IPS-18c (cell line): ENCODE data around the gene HTR3C.
"Not testable (repeated sequence)": the region's sequence is repeated elsewhere in the genome, so short reads cannot be mapped to it uniquely, and the experiment has no call there.

Source experiments
- H3K4me3 ChIP-seq: 2 replicates; pipeline ENCODE4 v1.7.0; 2013; ENCODE audit warnings: low read depth, mild to moderate bottlenecking, low read length, moderate library complexity; ENCODE audit not compliant: insufficient read depth
- H3K9me3 ChIP-seq: one replicate; pipeline ENCODE4 v1.6.1; 2013; ENCODE audit warnings: mild to moderate bottlenecking, low read length, moderate library complexity; ENCODE audit not compliant: control insufficient read depth, insufficient read depth

Gene HTR3C

GRCh38 chr3:184025256-184025655 is 27.6 kb upstream of the HTR3C start:
- H3K4me3 ChIP-seq, H3K9me3 ChIP-seq: not testable (repeated sequence)

- not testable (repeated sequence) for H3K4me3 ChIP-seq, H3K9me3 ChIP-seq
These were observed 24.5 kb upstream of the HTR3C start for GRCh38 chr3:184028275-184028890.

- Histone ChIP-seq H3K9me3 (no peaks in the 10 kb centered on the region), H3K4me3 (no peak overlapping the region)
These were observed 23.4 kb upstream of the HTR3C start for GRCh38 chr3:184029443-184029842.

GRCh38 chr3:184030536-184030935 is 22.3 kb upstream of the HTR3C start:
- H3K4me3 ChIP-seq = no peak overlapping the region
- no peaks in the 10 kb centered on the region for H3K9me3 ChIP-seq

GRCh38 chr3:184031187-184031792 is 21.6 kb upstream of the HTR3C start, which contains the start of gene HTR3D:
HTR3D (plus strand) TSS chr3:184031742; CDS start chr3:184031742, 0 bp downstream.
- no peaks in the 10 kb centered on the region for H3K9me3 ChIP-seq
- no peak within 1 kb of the TSS for H3K4me3 ChIP-seq

GRCh38 chr3:184037816-184038215 is 15.0 kb upstream of the HTR3C start:
- Histone ChIP-seq H3K4me3 (no peak overlapping the region), H3K9me3 (no peaks in the 10 kb centered on the region)

GRCh38 chr3:184038307-184038706 is 14.5 kb upstream of the HTR3C start:
- not testable (repeated sequence) for H3K9me3 ChIP-seq, H3K4me3 ChIP-seq

GRCh38 chr3:184039414-184039813 is 13.4 kb upstream of the HTR3C start:
- no peak overlapping the region for H3K4me3 ChIP-seq

GRCh38 chr3:184040010-184040409 is 12.8 kb upstream of the HTR3C start:
- Histone ChIP-seq H3K4me3 (no peak overlapping the region), H3K9me3 (no peaks in the 10 kb centered on the region)

More at GRCh38 chr3:184039414-184039813, 13.4 kb upstream of the HTR3C start:
- no peaks in the 10 kb centered on the region for H3K9me3 ChIP-seq

- Histone ChIP-seq H3K9me3 (no peaks in the 10 kb centered on the region), H3K4me3 (no peak overlapping the region)
These were observed 10.2 kb upstream of the HTR3C start for GRCh38 chr3:184042617-184043016.

- H3K9me3 ChIP-seq = no peaks in the 10 kb centered on the region
These were observed 6.9 kb upstream of the HTR3C start for GRCh38 chr3:184045995-184046394.

GRCh38 chr3:184050217-184050847 is 2.5 kb upstream of the HTR3C start:
- H3K9me3 ChIP-seq = no peaks in the 10 kb centered on the region
- H3K4me3 ChIP-seq = no peak overlapping the region

More at GRCh38 chr3:184045995-184046394, 6.9 kb upstream of the HTR3C start:
- H3K4me3 ChIP-seq = no peak overlapping the region

GRCh38 chr3:184058029-184058428 is 5.2 kb downstream of the HTR3C start:
- Histone ChIP-seq H3K4me3 (no peak overlapping the region), H3K9me3 (no peaks in the 10 kb centered on the region)

- Histone ChIP-seq H3K4me3 (no peak overlapping the region), H3K9me3 (no peaks in the 10 kb centered on the region)
These were observed 6.6 kb downstream of the HTR3C start for GRCh38 chr3:184059424-184059823.

- Histone ChIP-seq H3K4me3 (no peak overlapping the region), H3K9me3 (no peaks in the 10 kb centered on the region)
These were observed 9.8 kb downstream of the HTR3C start for GRCh38 chr3:184062637-184063036.

GRCh38 chr3:184066211-184066610 is 13.4 kb downstream of the HTR3C start:
- H3K4me3 ChIP-seq = no peak overlapping the region
- H3K9me3 ChIP-seq = no peaks in the 10 kb centered on the region

GRCh38 chr3:184067573-184068055 is 14.8 kb downstream of the HTR3C start:
- Histone ChIP-seq H3K9me3 (no peaks in the 10 kb centered on the region), H3K4me3 (no peak overlapping the region)

- Histone ChIP-seq H3K4me3 (no peak overlapping the region), H3K9me3 (peaks cover under 1% of the 10 kb centered on the region)
These were observed 15.5 kb downstream of the HTR3C start for GRCh38 chr3:184068344-184068743.
